22Rv1 (cell line): Measurements from ENCODE around the gene TRAPPC11.

Source experiments
- CTCF ChIP-seq: fragments of 450-650 bp; IDR thresholded peaks from 2 replicates; pipeline ENCODE4 v1.5.1; 2017; ENCODE audit warnings: mild to moderate bottlenecking
- ZFX ChIP-seq: fragments of 450-650 bp; IDR thresholded peaks from 2 replicates; pipeline ENCODE4 v1.6.1; 2017; ENCODE audit warnings: antibody characterized with exemption, borderline replicate concordance

- TF ChIP-seq ZFX (no peak), CTCF (no peak)
These were observed 25.4 kb upstream of the TRAPPC11 start for GRCh38 chr4:183633476-183634400.
